ENCODE measurements around the gene SEMA3B.
A peak's percentile ranks its signal among the peaks of the same experiment; 100 is the strongest.
"Not testable (repeated sequence)": the region's sequence is repeated elsewhere in the genome, so short reads cannot be mapped to it uniquely, and the experiment has no call there.

Gene SEMA3B

DNA sequence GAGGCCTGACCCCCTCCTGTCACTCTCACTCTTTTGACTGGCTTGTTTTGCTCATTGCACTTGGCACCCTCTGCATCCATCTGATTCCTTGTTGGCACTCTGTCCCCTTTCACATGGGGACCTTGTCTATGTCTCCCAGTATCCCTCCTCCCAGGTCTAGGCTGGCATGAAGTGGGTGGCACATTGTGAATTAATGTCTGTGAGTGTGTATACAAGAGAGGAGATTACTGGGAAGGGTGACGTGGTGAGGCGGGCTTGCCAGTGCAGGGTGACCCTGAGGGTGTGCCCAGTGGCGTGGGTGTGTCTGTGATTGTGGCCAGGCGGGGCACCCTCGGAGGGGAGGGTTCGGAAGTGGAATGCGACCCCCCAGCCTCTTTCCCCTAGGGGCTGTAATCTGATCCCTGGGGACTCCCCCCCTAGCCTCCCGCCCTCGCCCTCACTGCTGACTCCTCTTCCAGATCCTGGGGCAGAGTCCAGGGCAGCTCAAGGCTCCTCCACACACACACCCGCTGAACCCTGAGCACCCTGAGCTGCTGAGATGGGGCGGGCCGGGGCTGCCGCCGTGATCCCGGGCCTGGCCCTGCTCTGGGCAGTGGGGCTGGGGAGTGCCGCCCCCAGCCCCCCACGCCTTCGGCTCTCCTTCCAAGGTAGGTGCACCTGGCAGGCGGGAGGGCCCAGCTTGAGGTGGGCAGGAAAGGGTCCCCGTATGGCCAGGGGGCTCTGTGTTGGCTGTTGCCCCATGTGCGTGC, at the start of gene SEMA3B:
SEMA3B (plus strand) TSS at position 445 of the 749 bp plus-strand sequence; CDS start at position 539, 94 bp downstream.
- Histone ChIP-seq H3K4me1 (ENCODE audit: control insufficient read depth, insufficient read depth, low read length, unreplicated experiment) (peaks cover 41% of the 10 kb centered on the region), H3K4me3 (ENCODE audit: low read depth, low read length) (peak within 1 kb of the TSS; percentile 39; the same call in 1 of the 2 replicates), H2AFZ (ENCODE audit: low read length, unreplicated experiment) (no peak within 1 kb of the TSS), H3K36me3 (ENCODE audit: insufficient read depth, low read length) (no peaks in the 10 kb centered on the region), H3K27me3 (ENCODE audit: insufficient read depth, low read length) (peaks cover 7% of the 10 kb centered on the region), H3K79me2 (ENCODE audit: control insufficient read depth, insufficient read depth, low read length, unreplicated experiment) (no peaks in the 10 kb centered on the region), H3K27ac (ENCODE audit: low read depth, low read length) (no peak within 1 kb of the TSS)

DNA sequence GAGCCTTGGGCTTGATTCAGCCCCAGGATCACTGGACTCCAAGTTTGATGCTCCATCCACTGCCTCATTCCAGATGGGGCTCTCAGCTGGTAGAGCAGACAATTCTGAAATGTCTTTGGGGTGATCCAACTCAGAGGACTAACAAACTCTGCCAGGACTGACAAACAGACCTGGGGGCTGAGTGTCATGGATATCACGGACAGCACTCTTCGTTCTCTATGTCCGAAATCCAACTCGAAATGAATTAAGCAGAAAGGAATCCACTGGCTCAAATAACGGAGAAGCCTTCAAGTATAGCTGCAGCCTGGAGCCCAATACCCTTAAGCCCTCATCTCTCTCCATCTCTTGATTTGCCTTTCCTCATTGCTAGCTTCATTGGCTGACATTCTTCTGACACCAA, 49.7 kb upstream of the SEMA3B start:
- Histone ChIP-seq H3K27ac (ENCODE audit: low read depth, low read length) (no peak overlapping the region), H2AFZ (ENCODE audit: low read length, unreplicated experiment) (no peak overlapping the region), H3K36me3 (ENCODE audit: insufficient read depth, low read length) (no peaks in the 10 kb centered on the region), H3K27me3 (ENCODE audit: insufficient read depth, low read length) (no peaks in the 10 kb centered on the region), H3K79me2 (ENCODE audit: control insufficient read depth, insufficient read depth, low read length, unreplicated experiment) (no peaks in the 10 kb centered on the region), H3K4me3 (ENCODE audit: low read depth, low read length) (no peak overlapping the region), H3K4me1 (ENCODE audit: control insufficient read depth, insufficient read depth, low read length, unreplicated experiment) (no peaks in the 10 kb centered on the region)

DNA sequence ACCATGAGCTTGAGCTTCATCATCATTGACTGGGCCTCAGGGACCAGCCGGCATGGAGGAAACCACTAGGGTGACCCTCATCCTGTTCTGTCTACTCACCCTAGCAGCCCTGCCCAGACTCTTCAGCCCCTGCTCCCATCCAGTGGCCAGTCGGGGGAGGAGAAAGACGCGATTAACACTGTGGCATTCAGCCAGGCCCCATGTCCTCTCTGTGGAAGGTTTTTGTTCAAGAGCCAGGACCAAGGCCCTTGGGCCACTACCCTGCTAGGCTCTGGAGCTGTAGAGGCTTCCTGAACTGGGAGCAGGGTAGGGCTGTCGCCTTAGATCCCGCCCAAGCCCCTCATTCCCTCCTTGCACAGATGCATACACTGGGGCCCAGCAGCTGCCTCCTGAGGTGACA, 48.8 kb upstream of the SEMA3B start:
- Histone ChIP-seq H2AFZ (ENCODE audit: low read length, unreplicated experiment) (no peak overlapping the region), H3K27ac (ENCODE audit: low read depth, low read length) (no peak overlapping the region), H3K4me3 (ENCODE audit: low read depth, low read length) (no peak overlapping the region), H3K4me1 (ENCODE audit: control insufficient read depth, insufficient read depth, low read length, unreplicated experiment) (no peaks in the 10 kb centered on the region), H3K36me3 (ENCODE audit: insufficient read depth, low read length) (no peaks in the 10 kb centered on the region), H3K27me3 (ENCODE audit: insufficient read depth, low read length) (peaks cover 4% of the 10 kb centered on the region; the same call in 1 of the 2 replicates), H3K79me2 (ENCODE audit: control insufficient read depth, insufficient read depth, low read length, unreplicated experiment) (no peaks in the 10 kb centered on the region)

DNA sequence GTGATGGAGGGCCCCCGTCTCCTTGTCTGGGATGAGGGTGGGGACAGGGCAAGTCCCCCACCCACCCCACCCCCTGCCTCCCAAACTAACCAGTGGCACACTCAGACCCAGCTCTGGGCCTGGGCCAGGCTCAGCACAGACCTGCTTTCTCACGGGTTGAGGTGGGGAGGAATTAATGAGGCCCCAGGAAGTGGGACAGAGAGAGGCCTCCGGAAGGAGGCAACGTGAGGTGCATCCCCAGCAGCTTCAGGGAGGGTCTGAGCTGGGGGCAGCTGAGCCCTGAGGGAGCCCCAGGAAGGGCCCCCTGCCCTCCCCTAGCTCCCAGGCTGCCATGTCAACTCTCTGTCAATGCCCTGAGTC, 47.9 kb upstream of the SEMA3B start:
- Histone ChIP-seq H3K4me1 (ENCODE audit: control insufficient read depth, insufficient read depth, low read length, unreplicated experiment) (no peaks in the 10 kb centered on the region), H3K27me3 (ENCODE audit: insufficient read depth, low read length) (peaks cover 4% of the 10 kb centered on the region; the same call in 1 of the 2 replicates), H3K36me3 (ENCODE audit: insufficient read depth, low read length) (no peaks in the 10 kb centered on the region), H2AFZ (ENCODE audit: low read length, unreplicated experiment) (no peak overlapping the region), H3K79me2 (ENCODE audit: control insufficient read depth, insufficient read depth, low read length, unreplicated experiment) (no peaks in the 10 kb centered on the region), H3K27ac (ENCODE audit: low read depth, low read length) (no peak overlapping the region), H3K4me3 (ENCODE audit: low read depth, low read length) (no peak overlapping the region)

DNA sequence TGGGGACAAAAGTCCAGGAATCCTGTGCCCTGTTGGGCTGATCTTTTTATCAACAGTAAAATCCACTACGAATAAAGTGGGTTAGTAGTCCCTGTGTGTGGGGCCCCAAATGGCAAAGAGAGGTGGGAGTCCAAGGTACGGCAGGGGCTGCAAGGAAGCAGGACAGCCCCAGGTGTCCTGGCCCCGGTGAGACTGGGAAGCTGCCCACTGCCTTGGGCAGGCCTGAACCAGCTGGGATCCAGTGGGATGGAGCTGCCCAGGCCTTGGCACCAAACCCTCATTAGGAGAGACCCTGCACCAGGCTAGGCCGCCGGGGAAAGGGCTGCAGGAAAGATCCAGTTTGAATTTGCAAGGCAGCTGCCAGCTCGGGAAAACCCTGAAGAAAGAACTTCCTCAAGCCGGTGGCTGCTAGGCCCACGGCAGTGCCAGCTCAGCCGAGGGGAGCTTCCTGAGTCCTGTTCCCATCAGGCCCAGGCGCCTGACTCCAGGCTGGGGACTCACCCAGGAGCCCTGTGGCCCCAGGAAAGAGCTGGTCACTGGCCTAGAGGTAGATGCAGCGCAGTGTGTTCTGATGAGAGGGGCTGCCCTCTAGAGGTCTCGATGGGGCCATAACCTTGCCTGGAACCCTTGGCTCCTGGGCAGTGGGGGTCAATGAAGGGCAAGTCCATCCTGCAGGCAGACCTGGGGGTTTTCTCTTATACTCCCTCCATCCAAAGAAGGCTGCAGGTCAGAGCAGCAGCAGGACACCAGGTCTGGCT, 47.4 kb upstream of the SEMA3B start:
- H3K27me3 ChIP-seq (ENCODE audit: insufficient read depth, low read length), result peaks cover 4% of the 10 kb centered on the region; the same call in 1 of the 2 replicates
- H3K36me3 ChIP-seq (ENCODE audit: insufficient read depth, low read length), result no peaks in the 10 kb centered on the region
- no peak overlapping the region for H2AFZ ChIP-seq (ENCODE audit: low read length, unreplicated experiment)
- H3K4me3 ChIP-seq (ENCODE audit: low read depth, low read length), result no peak overlapping the region
- H3K79me2 ChIP-seq (ENCODE audit: control insufficient read depth, insufficient read depth, low read length, unreplicated experiment), result no peaks in the 10 kb centered on the region
- no peak overlapping the region for H3K27ac ChIP-seq (ENCODE audit: low read depth, low read length)
- no peaks in the 10 kb centered on the region for H3K4me1 ChIP-seq (ENCODE audit: control insufficient read depth, insufficient read depth, low read length, unreplicated experiment)

DNA sequence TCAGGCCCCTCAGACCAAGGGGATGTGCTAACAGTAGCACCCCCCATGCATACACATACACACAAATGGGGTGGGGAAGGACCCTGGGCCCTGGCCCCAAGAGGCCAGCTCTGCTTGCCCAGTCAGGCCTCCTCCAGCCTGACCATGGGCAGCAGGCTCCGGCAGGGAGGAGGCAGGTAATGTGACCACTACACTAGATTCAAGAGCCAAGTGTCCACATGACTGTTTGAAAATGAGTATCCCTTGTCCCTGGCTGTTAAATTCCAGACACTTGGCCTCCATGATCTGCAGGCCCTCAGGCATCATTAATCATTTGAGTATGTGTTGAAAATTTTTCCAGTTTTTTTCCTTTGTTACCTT, 46.8 kb upstream of the SEMA3B start:
- Histone ChIP-seq H3K36me3 (ENCODE audit: insufficient read depth, low read length) (no peaks in the 10 kb centered on the region), H3K79me2 (ENCODE audit: control insufficient read depth, insufficient read depth, low read length, unreplicated experiment) (no peaks in the 10 kb centered on the region), H3K4me3 (ENCODE audit: low read depth, low read length) (no peak overlapping the region), H3K27me3 (ENCODE audit: insufficient read depth, low read length) (peaks cover 4% of the 10 kb centered on the region; the same call in 1 of the 2 replicates), H3K4me1 (ENCODE audit: control insufficient read depth, insufficient read depth, low read length, unreplicated experiment) (no peaks in the 10 kb centered on the region), H3K27ac (ENCODE audit: low read depth, low read length) (no peak overlapping the region), H2AFZ (ENCODE audit: low read length, unreplicated experiment) (no peak overlapping the region)

DNA sequence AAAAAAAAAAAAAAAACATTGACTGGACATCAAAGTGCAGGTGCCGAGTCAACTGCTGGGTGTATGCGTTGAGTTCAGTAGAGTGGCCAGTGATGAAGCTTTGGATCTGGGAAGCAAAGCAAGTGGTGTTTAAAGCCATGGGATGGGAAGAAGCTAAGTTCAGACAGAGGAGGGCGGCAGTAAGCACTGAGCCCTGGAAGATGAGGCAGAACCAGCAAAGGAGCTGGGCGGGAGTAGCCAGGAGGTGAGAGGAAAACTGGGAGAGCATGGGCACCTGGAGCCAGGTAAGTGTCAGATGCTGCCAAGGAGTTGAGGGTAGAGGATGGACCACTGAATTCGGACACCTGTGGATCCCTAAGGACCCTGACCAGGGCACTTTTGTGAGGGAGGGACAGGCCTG, 44.3 kb upstream of the SEMA3B start:
- Histone ChIP-seq H3K36me3 (ENCODE audit: insufficient read depth, low read length) (no peaks in the 10 kb centered on the region), H2AFZ (ENCODE audit: low read length, unreplicated experiment) (no peak overlapping the region), H3K4me3 (ENCODE audit: low read depth, low read length) (no peak overlapping the region), H3K79me2 (ENCODE audit: control insufficient read depth, insufficient read depth, low read length, unreplicated experiment) (no peaks in the 10 kb centered on the region), H3K4me1 (ENCODE audit: control insufficient read depth, insufficient read depth, low read length, unreplicated experiment) (peaks cover 5% of the 10 kb centered on the region), H3K27me3 (ENCODE audit: insufficient read depth, low read length) (peaks cover 4% of the 10 kb centered on the region; the same call in 1 of the 2 replicates), H3K27ac (ENCODE audit: low read depth, low read length) (no peak overlapping the region)

DNA sequence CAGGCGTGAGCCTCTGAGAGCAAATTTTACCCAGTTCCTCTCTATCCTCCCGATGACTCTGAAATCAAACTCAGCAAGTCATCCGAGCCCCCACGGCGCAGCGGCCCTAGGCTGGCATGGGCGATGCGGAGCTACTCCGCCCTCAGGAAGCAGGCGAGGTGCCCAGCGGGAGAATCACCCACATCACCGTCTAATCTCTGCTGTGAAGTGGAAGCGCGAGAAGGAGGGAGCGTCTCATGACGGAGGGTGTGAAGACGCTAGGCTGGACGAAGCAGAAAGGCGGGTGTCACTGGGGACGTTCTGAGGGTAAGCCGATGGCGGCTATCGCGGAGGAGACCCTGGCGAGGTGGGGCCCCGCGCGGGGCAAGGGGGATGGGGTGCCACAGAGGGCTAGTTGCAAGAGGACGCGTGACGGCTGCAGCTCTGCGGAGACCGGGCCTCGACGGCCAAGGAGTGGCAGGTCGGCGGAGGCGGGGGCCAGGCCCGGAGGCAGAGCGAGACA, 42.0 kb upstream of the SEMA3B start:
- H3K36me3 ChIP-seq (ENCODE audit: insufficient read depth, low read length), result no peaks in the 10 kb centered on the region
- peak overlapping the region; percentile 44; the same call in 1 of the 2 replicates for H3K27ac ChIP-seq (ENCODE audit: low read depth, low read length)
- H2AFZ ChIP-seq (ENCODE audit: low read length, unreplicated experiment), result peak overlapping the region; percentile 70
- H3K4me3 ChIP-seq (ENCODE audit: low read depth, low read length), result peak overlapping the region; percentile 82
- no peaks in the 10 kb centered on the region for H3K79me2 ChIP-seq (ENCODE audit: control insufficient read depth, insufficient read depth, low read length, unreplicated experiment)
- peaks cover 14% of the 10 kb centered on the region for H3K4me1 ChIP-seq (ENCODE audit: control insufficient read depth, insufficient read depth, low read length, unreplicated experiment)
- peaks cover 4% of the 10 kb centered on the region; the same call in 1 of the 2 replicates for H3K27me3 ChIP-seq (ENCODE audit: insufficient read depth, low read length)

DNA sequence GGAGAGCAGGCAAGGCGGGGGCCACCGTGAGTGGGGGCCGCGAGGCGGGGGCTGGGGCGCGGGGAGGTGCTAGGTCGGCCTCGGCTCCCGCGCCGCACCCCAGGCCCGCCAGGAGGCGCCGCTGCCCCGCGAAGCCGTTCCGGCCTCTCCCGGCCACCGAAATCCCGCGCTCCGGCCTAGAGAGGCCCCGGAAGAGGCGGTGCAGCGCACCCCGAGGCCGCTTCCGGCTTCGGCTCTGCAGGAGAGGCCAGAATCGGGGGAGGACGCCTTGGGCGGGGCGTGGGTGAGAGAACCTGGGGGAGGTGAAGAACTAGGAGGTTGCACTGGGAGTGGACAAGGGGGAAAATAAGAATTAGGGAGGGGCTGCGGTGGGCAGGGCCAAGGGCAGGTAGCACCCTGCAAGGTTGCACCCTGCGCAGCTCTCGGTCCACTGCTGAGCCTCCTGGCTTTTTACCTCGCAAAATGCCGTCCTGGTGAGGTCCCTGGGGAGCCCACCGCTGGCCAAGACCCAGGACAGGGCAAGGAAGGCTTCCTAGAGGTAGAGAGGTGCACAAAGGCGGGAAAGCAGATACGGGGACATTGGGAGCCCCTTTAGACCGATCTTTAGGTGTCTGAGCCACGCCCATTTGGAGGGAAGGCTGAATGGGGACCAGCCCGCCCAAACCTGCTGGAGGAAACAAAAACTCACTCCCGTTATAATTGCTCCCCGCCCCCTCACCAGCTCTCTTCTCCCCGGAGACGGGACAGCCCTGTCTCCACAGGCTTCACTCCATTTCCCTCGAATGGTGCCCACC, 41.4 kb upstream of the SEMA3B start:
- peaks cover 14% of the 10 kb centered on the region for H3K4me1 ChIP-seq (ENCODE audit: control insufficient read depth, insufficient read depth, low read length, unreplicated experiment)
- no peak overlapping the region for H3K27ac ChIP-seq (ENCODE audit: low read depth, low read length)
- H3K36me3 ChIP-seq (ENCODE audit: insufficient read depth, low read length), result no peaks in the 10 kb centered on the region
- H3K79me2 ChIP-seq (ENCODE audit: control insufficient read depth, insufficient read depth, low read length, unreplicated experiment), result no peaks in the 10 kb centered on the region
- H3K27me3 ChIP-seq (ENCODE audit: insufficient read depth, low read length), result peaks cover 4% of the 10 kb centered on the region; the same call in 1 of the 2 replicates
- peak overlapping the region; percentile 82 for H3K4me3 ChIP-seq (ENCODE audit: low read depth, low read length)
- H2AFZ ChIP-seq (ENCODE audit: low read length, unreplicated experiment), result peak overlapping the region; percentile 70

DNA sequence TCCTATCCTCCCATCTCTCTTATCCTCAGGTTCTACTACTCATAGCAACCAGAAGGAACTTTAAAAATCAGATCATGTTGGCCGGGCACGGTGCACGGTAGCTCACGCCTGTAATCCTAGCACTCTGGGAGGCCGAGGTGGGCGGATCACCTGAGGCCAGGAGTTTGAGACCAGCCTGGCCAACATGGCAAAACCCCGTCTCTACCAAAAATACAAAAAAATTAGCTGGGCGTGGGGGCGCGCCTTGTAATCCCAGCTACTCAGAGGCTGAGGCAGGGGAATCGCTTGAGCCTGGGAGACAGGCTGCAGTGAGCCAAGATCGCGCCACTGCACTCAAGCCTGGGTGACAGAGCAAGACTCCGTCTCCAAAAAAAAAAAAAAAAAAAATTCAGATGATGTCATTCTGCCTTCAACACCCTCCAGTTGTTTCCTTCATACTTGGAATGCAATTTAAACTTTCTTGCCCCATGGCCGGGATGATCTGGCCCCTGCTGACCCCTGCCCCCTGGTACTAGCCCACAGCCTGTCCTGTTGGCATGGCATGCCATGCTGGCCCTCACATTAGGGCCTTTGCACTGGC, 40.7 kb upstream of the SEMA3B start:
- H3K4me1 ChIP-seq (ENCODE audit: control insufficient read depth, insufficient read depth, low read length, unreplicated experiment), result peaks cover 14% of the 10 kb centered on the region

More for the DNA sequence above, 40.7 kb upstream of the SEMA3B start:
- not testable (repeated sequence) for H3K27me3 ChIP-seq (ENCODE audit: insufficient read depth, low read length); H3K79me2 ChIP-seq (ENCODE audit: control insufficient read depth, insufficient read depth, low read length, unreplicated experiment); H3K27ac ChIP-seq (ENCODE audit: low read depth, low read length); H3K36me3 ChIP-seq (ENCODE audit: insufficient read depth, low read length)
- H3K4me3 ChIP-seq (ENCODE audit: low read depth, low read length), result peak overlapping the region; percentile 82
- peak overlapping the region; percentile 60 for H2AFZ ChIP-seq (ENCODE audit: low read length, unreplicated experiment)
